CD4-positive, CD25-positive, alpha-beta regulatory T cell (primary cell): ENCODE measurements around the gene CYB561. TPM values are rescaled to one million over a fixed set of nuclear protein-coding genes. Genes with fewer than 3 reads are reported as not detected.

Source experiments
- ATAC-seq, 2 donors: fragments of 150-1000 bp; cut with Tn5 transposase; one replicate each; pipeline ENCODE4 v1.10.0; 2021; ENCODE audit warnings: low read depth in 2 of 2, moderate number of reproducible peaks in 2 of 2, moderate library complexity in 1 of 2
- DNase-seq, 3 donors: peaks; one replicate each; pipeline versions ENCODE4 v3.0.0 to v3.0.0-alpha.2; 2012 to 2022; ENCODE audit warnings: mixed read lengths in 1 of 3
- H3K27ac ChIP-seq: one replicate; pipeline ENCODE4 v1.7.0; 2013; ENCODE audit warnings: mild to moderate bottlenecking, low read length; ENCODE audit not compliant: insufficient read depth, poor library complexity, severe bottlenecking
- H3K27me3 ChIP-seq: one replicate; pipeline ENCODE4 v1.7.0; 2013; ENCODE audit warnings: low read length; ENCODE audit not compliant: control insufficient read depth, insufficient read depth
- H3K36me3 ChIP-seq: one replicate; pipeline ENCODE4 v1.7.0; 2013; ENCODE audit warnings: mild to moderate bottlenecking, low read length, moderate library complexity; ENCODE audit not compliant: control insufficient read depth, insufficient read depth
- H3K4me1 ChIP-seq: 2 replicates; pipeline ENCODE4 v1.7.0; 2013; ENCODE audit warnings: mild to moderate bottlenecking, low read length; ENCODE audit not compliant: insufficient read depth, control insufficient read depth, poor library complexity, severe bottlenecking
- H3K4me3 ChIP-seq: one replicate; pipeline ENCODE4 v1.7.0; 2013; ENCODE audit warnings: low read depth, mild to moderate bottlenecking, low read length, moderate library complexity
- H3K9me3 ChIP-seq, 2 experiments: 1 replicate in 1 of 2; 2 replicates in 1 of 2; pipeline ENCODE4 v1.7.0; 2013; ENCODE audit warnings: low read length in 2 of 2, mild to moderate bottlenecking in 1 of 2, moderate library complexity in 1 of 2; ENCODE audit not compliant: control insufficient read depth in 2 of 2
- H3K27ac Mint-ChIP-seq, 3 donors: one replicate each; pipeline ENCODE4 v1.8.0; 2020 to 2022; ENCODE audit warnings: mild to moderate bottlenecking in 3 of 3, mixed read lengths in 3 of 3, moderate library complexity in 2 of 3
- H3K27me3 Mint-ChIP-seq: one replicate; pipeline ENCODE4 v1.8.0; 2022; ENCODE audit warnings: mild to moderate bottlenecking, mixed read lengths
- H3K36me3 Mint-ChIP-seq: one replicate; pipeline ENCODE4 v1.8.0; 2020; ENCODE audit warnings: mixed read lengths
- H3K4me1 Mint-ChIP-seq, 4 donors: one replicate each; pipeline ENCODE4 v1.8.0; 2020 to 2022; ENCODE audit warnings: mixed read lengths in 4 of 4, mild to moderate bottlenecking in 1 of 4
- H3K4me3 Mint-ChIP-seq, 4 donors: one replicate each; pipeline ENCODE4 v1.8.0; 2020 to 2022; ENCODE audit warnings: mild to moderate bottlenecking in 4 of 4, mixed read lengths in 4 of 4, moderate library complexity in 3 of 4
- H3K9me3 Mint-ChIP-seq, 7 donors: one replicate each; pipeline ENCODE4 v1.8.0; 2020 to 2022; ENCODE audit warnings: mixed read lengths in 7 of 7, mild to moderate bottlenecking in 3 of 7, moderate library complexity in 2 of 7
- polyA plus RNA-seq, 4 donors: library from polyadenylated mRNA; unstranded; fragments of 300-500 nt; fragmentation: Illumina TruSeq; gene quantifications; one replicate each; pipeline ENCODE4 v1.2.3, GENCODE V29; 2021
- total RNA-seq: library from RNA; stranded (reverse); gene quantifications from one replicate; pipeline ENCODE4 v1.2.3, GENCODE V29; 2022

CYB561 gene
- total and polyA plus RNA-seq, 5 donors from 2014 or later = 0.28 to 6.1 (median 0.97) TPM

DNA sequence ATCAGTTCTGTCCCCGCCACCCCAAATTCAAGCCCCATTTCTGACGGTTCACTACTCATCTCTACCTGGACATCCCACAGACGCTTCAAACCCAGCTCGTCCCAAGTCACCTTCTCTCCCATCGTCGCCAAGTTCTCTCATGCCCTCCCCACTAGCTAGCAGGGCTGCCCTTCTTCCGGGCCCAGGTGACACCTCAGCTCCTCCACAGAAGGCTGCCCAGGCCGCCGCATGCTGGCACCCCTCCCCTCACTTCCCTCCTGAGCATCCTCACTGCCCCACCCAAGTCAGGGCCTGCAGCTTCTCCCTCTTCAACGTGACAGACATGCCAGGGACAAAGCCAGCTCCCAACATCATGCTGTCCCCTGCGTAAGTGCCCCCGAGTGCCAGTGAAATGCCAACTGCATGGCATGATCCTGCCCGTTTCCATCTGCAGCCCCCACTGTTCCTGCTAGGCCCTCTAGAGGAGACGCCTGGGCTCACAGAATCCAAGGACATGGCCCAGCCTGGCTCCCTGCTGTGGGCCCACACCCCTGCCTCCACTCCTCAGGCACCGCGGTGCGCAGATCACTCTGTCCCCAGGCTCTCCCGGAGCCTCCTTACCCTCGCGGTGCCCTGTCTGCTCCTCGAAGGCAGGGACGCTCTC is 5.9 kb downstream of the CYB561 start:
- H3K9me3 ChIP-seq = no peaks in the 10 kb centered on the region
- H3K36me3 ChIP-seq = no peaks in the 10 kb centered on the region
- H3K27me3 ChIP-seq = no peaks in the 10 kb centered on the region
- peaks cover 5 to 24% (median 9%) of the 10 kb centered on the region in 4 donors for H3K4me1 Mint-ChIP-seq
- H3K4me3 ChIP-seq = peak overlapping the region; percentile 7
- no peak overlapping the region for H3K27ac ChIP-seq
- H3K4me1 ChIP-seq = peaks cover 11% of the 10 kb centered on the region
- peak overlapping the region in 2 of 3 donors; percentile 25 to 68 for H3K27ac Mint-ChIP-seq
- no peak overlapping the region for H3K4me3 Mint-ChIP-seq
- peaks cover 23% of the 10 kb centered on the region for H3K27me3 Mint-ChIP-seq
- no peaks in the 10 kb centered on the region for H3K9me3 Mint-ChIP-seq
- H3K36me3 Mint-ChIP-seq = no peaks in the 10 kb centered on the region
- ATAC-seq = peak in 1 of 2 donors; percentile 15
- peak in 1 of 3 donors; percentile 34 for DNase-seq

DNA sequence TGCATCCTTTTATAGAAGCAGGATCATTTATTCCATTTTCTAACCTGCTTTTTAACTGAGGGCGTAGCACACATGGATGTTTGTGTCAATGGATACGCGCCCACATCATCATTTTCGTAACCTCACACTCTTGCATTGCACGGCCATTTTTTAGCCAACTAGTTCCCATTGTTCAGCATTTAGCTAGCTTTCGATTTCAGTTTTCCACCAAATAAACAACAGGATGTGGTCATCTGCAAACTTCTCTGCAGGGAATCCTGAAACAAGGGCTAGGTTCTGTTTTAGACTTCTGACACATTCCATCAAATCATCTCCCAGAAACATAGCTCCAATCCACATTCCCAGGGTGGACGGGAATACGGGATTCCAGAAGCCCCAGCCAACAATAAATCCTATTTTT is 6.4 kb downstream of the CYB561 start:
- ATAC-seq = no peak
- H3K9me3 ChIP-seq = no peaks in the 10 kb centered on the region
- Mint-ChIP-seq H3K4me3 (no peak overlapping the region), H3K36me3 (no peaks in the 10 kb centered on the region), H3K27ac (peak overlapping the region in 1 of 3 donors; percentile 25), H3K27me3 (peaks cover 17% of the 10 kb centered on the region), H3K9me3 (no peaks in the 10 kb centered on the region), H3K4me1 (peaks cover 5 to 18% (median 11%) of the 10 kb centered on the region in 4 donors)
- no peak overlapping the region for H3K27ac ChIP-seq
- peaks cover 11% of the 10 kb centered on the region for H3K4me1 ChIP-seq
- peak in 1 of 3 donors; percentile 36 for DNase-seq
- peak overlapping the region; percentile 7 for H3K4me3 ChIP-seq
- no peaks in the 10 kb centered on the region for H3K36me3 ChIP-seq
- H3K27me3 ChIP-seq = no peaks in the 10 kb centered on the region

DNA sequence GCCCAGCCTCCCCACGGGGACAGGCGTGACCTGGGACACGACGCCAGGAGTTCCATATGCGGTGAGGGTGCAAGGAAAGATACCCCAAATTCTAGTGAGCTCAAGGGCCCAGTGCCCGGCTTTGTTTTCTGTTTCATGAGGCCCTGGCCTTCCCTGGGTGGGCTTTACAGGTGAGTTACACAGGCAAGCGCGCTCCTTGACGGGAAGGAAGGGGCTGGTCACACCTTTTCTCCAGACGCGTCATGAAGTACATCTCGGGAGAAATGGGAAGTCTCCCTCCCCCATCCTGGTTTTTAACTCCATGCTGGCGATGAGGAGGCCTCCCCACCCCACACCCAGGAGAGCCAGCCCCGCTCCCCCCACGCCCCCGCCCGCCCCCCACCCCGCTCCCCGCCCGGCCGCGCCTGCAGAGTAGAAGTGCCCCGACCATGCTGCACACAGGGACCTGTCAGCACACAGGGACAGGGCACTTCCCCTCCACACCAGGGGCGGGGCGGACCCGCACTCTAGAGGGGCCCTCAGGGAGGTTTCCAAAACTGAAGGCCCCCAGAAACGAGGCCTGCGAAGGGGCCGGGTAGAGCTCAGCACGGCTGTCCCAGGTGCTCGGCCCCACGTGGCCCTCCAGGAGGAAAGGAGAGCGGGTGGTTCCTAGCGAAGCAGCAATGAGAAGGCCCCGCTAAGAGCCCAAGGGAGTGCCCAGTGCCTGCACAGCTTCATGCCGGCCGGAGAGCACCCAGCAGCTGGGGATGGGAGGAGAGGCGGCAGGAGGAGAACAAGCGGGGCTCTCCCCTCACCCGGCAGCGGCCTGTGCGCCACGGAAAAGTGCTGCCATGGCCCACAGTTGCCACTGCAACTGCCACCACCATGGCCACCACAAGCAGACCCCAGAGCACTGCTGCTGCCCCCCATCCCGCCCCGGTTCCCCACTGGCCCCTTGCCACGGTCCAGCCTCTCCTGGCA is 7.7 kb downstream of the CYB561 start:
- Mint-ChIP-seq H3K27ac (no peak overlapping the region), H3K9me3 (no peaks in the 10 kb centered on the region), H3K36me3 (no peaks in the 10 kb centered on the region), H3K4me3 (no peak overlapping the region), H3K4me1 (peaks cover 5 to 15% (median 11%) of the 10 kb centered on the region in 4 donors), H3K27me3 (peaks cover 9% of the 10 kb centered on the region)
- H3K27me3 ChIP-seq = no peaks in the 10 kb centered on the region
- no peaks in the 10 kb centered on the region for H3K9me3 ChIP-seq
- no peak overlapping the region for H3K4me3 ChIP-seq
- ATAC-seq (no peak), DNase-seq (no peak)
- H3K27ac ChIP-seq = no peak overlapping the region
- no peaks in the 10 kb centered on the region for H3K36me3 ChIP-seq
- H3K4me1 ChIP-seq = peaks cover 11% of the 10 kb centered on the region

GRCh38 chr17:63437287-63438091 is 8.6 kb downstream of the CYB561 start:
- DNase-seq = no peak
- H3K27me3 Mint-ChIP-seq = peaks cover 9% of the 10 kb centered on the region
- H3K4me1 ChIP-seq = peaks cover 11% of the 10 kb centered on the region
- no peak for ATAC-seq
- H3K27me3 ChIP-seq = no peaks in the 10 kb centered on the region
- H3K9me3 Mint-ChIP-seq = no peaks in the 10 kb centered on the region
- no peaks in the 10 kb centered on the region for H3K9me3 ChIP-seq
- no peaks in the 10 kb centered on the region for H3K36me3 Mint-ChIP-seq
- H3K36me3 ChIP-seq = no peaks in the 10 kb centered on the region
- no peak overlapping the region for H3K4me3 ChIP-seq
- H3K27ac Mint-ChIP-seq = no peak overlapping the region
- H3K4me1 Mint-ChIP-seq = peaks cover 5 to 12% (median 11%) of the 10 kb centered on the region in 4 donors
- no peak overlapping the region for H3K27ac ChIP-seq
- no peak overlapping the region for H3K4me3 Mint-ChIP-seq

DNA sequence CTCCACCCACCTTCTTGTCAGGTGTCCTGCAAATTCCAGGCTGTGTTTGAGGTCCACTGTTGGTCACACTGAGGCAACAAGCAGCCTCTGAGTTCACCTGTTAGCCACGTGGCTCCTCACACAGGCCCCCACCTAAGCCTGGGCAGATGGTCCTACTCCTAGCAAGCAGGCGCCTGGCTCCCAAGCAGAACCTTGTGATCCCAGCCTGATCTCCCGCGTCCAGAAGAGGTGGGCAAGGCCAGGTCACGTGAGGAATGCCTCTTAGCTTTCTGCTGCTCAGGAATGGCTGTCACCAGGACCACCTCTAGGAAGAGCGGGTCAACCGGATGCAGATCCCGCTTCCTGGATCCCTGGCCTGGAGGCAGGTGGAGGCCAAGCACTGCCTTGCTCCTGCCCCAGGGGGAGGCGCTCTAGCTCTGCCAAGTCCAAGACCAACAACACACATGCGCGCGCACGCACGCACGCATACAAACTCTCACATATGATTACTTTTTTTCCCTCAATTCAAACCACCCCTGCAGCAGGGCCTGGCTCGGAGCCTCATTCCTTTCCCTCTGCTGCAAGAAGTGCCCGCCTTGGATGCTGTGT is 9.5 kb downstream of the CYB561 start:
- Histone ChIP-seq H3K27me3 (no peaks in the 10 kb centered on the region), H3K4me3 (no peak overlapping the region), H3K4me1 (peaks cover 11% of the 10 kb centered on the region), H3K36me3 (no peaks in the 10 kb centered on the region), H3K27ac (no peak overlapping the region), H3K9me3 (no peaks in the 10 kb centered on the region)
- no peak for DNase-seq
- Mint-ChIP-seq H3K4me1 (peaks cover 5 to 12% (median 10%) of the 10 kb centered on the region in 4 donors), H3K27me3 (peaks cover 9% of the 10 kb centered on the region), H3K9me3 (no peaks in the 10 kb centered on the region), H3K36me3 (no peaks in the 10 kb centered on the region), H3K4me3 (no peak overlapping the region), H3K27ac (no peak overlapping the region)
- no peak for ATAC-seq

GRCh38 chr17:63435681-63436522 is 10.2 kb downstream of the CYB561 start:
- H3K27me3 Mint-ChIP-seq = peaks cover 9% of the 10 kb centered on the region
- ATAC-seq (no peak), DNase-seq (no peak)
- Histone ChIP-seq H3K36me3 (no peaks in the 10 kb centered on the region), H3K4me3 (no peak overlapping the region), H3K4me1 (peaks cover 11% of the 10 kb centered on the region), H3K27me3 (no peaks in the 10 kb centered on the region), H3K27ac (no peak overlapping the region), H3K9me3 (no peaks in the 10 kb centered on the region)
- no peaks in the 10 kb centered on the region for H3K9me3 Mint-ChIP-seq
- H3K4me3 Mint-ChIP-seq = no peak overlapping the region
- peaks cover 5 to 12% (median 10%) of the 10 kb centered on the region in 4 donors for H3K4me1 Mint-ChIP-seq
- no peaks in the 10 kb centered on the region for H3K36me3 Mint-ChIP-seq
- no peak overlapping the region for H3K27ac Mint-ChIP-seq
